ENCODE measurements around the gene HOTAIR. TPM values are rescaled to one million over a fixed set of nuclear protein-coding genes. Genes with fewer than 3 reads are reported as not detected.

Gene HOTAIR
- total RNA-seq, 1 experiment from 2014 or later = not detected

DNA sequence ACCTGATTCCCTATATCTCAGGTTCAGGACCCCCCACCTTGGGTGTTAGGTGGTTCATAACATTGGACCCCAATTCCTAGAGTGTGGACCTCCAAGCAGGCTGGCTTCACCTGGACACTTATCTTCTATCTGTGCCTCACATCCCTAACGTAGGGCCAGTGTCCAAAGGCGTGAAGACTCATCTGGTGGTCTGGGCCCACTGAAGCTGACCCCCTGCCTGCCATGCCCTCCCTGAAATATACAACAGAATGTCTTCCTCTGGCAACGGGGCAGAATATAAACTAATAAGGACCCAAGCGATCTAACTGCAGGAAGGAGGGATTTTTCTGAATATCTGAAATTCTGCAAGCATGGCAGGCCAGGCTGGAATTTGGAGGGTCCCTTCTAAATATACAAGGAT, 30.5 kb downstream of the HOTAIR start:
- Histone ChIP-seq H2BK120ac (ENCODE audit: low read depth, low read length, poor library complexity, severe bottlenecking) (no peak overlapping the region), H3T11ph (ENCODE audit: low read length) (no peak overlapping the region), H3K27ac (ENCODE audit: insufficient read length, low read depth, low read length) (no peak overlapping the region), H3K4me1 (ENCODE audit: insufficient read depth, low read length) (no peaks in the 10 kb centered on the region), H4K20me1 (ENCODE audit: control insufficient read depth, insufficient read depth, insufficient read length) (no peaks in the 10 kb centered on the region), H2AFZ (ENCODE audit: low read length) (no peak overlapping the region), H3K18ac (ENCODE audit: insufficient read length, low read depth, low read length) (no peak overlapping the region), H2AK5ac (ENCODE audit: insufficient read length, low read length) (no peak overlapping the region), H2BK5ac (ENCODE audit: insufficient read length, low read length) (no peak overlapping the region), H3K4me2 (ENCODE audit: insufficient read depth, insufficient read length, low read length) (no peak overlapping the region), H3K79me1 (ENCODE audit: insufficient read depth, low read depth, low read length, poor library complexity, severe bottlenecking) (no peaks in the 10 kb centered on the region), H3K23ac (ENCODE audit: insufficient read length, low read depth, low read length) (no peak overlapping the region), H3K14ac (ENCODE audit: insufficient read depth, low read length) (no peak overlapping the region), H4K8ac (replicated peaks; ENCODE audit: insufficient read length, low read depth, low read length) (no peak overlapping the region), H3K9me3 (ENCODE audit: control insufficient read depth, low read depth, low read length) (no peaks in the 10 kb centered on the region), H3K56ac (ENCODE audit: insufficient read length, low read depth, low read length) (no peak overlapping the region), H3K9ac (ENCODE audit: extremely low read depth, insufficient read length, low read length) (no peak overlapping the region), H2BK12ac (ENCODE audit: insufficient read length, low read depth, low read length) (no peak overlapping the region), H3K23me2 (ENCODE audit: insufficient read length, low read depth, low read length, poor library complexity, severe bottlenecking) (no peaks in the 10 kb centered on the region), H3K27me3 (ENCODE audit: insufficient read depth, low read length) (peaks cover 97% of the 10 kb centered on the region), H2BK15ac (ENCODE audit: low read depth, low read length) (no peak overlapping the region), H3K4ac (ENCODE audit: low read depth, low read length) (no peak overlapping the region), H4K91ac (ENCODE audit: insufficient read length, low read depth, low read length) (no peak overlapping the region), H3K79me2 (ENCODE audit: insufficient read depth, low read length) (no peaks in the 10 kb centered on the region), H2BK20ac (ENCODE audit: low read depth, low read length, poor library complexity, severe bottlenecking) (no peak overlapping the region), H4K5ac (ENCODE audit: insufficient read length, low read depth, low read length) (no peak overlapping the region)
- no peak for TF ChIP-seq CTCF (conservative IDR thresholded peaks at IDR 0.05)
- H3K4me1 Mint-ChIP-seq = peaks cover 0 to 11% of the 10 kb centered on the region in 2 experiments; a peak in 3 of 4 replicates
- DNase-seq = no peak
- no peak overlapping the region for H3K4me3 Mint-ChIP-seq
- H3K27ac Mint-ChIP-seq = no peak overlapping the region
- no CpG with 5 or more reads among the region's 4 CpGs for WGBS (ENCODE audit: extremely low coverage, insufficient read length, low lambda C conversion rate)
- peaks cover 99% of the 10 kb centered on the region for H3K27me3 Mint-ChIP-seq (ENCODE audit: low read depth)
- H3K9me3 Mint-ChIP-seq = peaks cover 0 to 5% of the 10 kb centered on the region in 2 experiments; a peak in 3 of 5 replicates
- H3K36me3 Mint-ChIP-seq (ENCODE audit: insufficient read depth in 1 of 3, low read depth in 3 of 3) = no peaks in the 10 kb centered on the region
